ENCODE data around the gene SCUBE3.

SCUBE3 gene

DNA sequence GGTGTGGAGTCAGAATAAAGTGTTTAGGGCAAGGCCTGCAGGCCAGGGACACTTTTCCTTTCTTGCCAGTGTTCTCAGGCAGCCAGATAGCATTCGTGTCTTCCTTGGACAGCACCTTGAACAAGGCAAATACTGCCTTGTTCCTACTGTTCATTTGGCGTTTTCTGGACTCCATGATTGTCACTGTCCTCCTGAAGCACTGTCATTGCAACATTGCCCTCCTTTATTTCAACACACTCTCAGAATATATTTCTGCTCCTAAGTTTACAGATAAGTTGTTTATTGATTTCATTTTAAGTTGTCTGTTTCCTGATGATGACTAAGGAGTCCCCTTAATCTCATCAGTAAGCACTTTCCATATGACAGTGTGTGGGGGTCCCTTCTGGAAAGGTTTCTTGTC is 68.7 kb downstream of the SCUBE3 start:
- Histone ChIP-seq H3K9me3 (ENCODE audit: control insufficient read depth in 1 of 2, low read length in 2 of 2) (no peaks in the 10 kb centered on the region), H3K27me3 (ENCODE audit: control insufficient read depth in 1 of 2, insufficient read depth in 2 of 2, low read length in 2 of 2) (no peaks in the 10 kb centered on the region), H3K9ac (ENCODE audit: low read depth in 1 of 2, low read length in 2 of 2) (no peak overlapping the region), H3K4me1 (ENCODE audit: control insufficient read depth in 1 of 2, insufficient read depth in 2 of 2, low read length in 2 of 2) (no peaks in the 10 kb centered on the region), H3K27ac (ENCODE audit: low read depth, low read length) (no peak overlapping the region), H3K4me3 (ENCODE audit: low read depth in 1 of 2, low read length in 2 of 2) (no peak overlapping the region), H3K36me3 (ENCODE audit: control insufficient read depth in 1 of 2, insufficient read depth in 2 of 2, low read length in 2 of 2) (peaks cover 28 to 56% of the 10 kb centered on the region in 2 donors)

DNA sequence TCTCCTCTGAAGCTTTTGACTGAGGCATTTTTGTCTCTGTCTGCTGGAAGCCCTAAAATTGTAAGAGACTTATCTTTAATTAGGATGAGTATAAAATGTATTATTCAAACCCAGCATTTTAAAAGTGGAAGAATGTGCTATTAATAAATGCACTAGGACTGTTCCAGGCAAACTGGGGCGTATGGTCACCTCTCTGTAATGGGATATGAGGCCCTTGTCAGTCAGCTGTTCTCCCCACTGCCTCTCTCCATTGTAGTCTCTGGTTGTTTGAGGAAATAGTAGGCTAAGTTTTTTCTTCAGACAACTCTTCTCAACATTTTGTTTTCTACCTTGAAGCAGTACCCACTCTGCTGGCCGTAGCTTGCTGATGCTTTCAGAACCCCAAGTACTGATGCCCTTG is 69.6 kb downstream of the SCUBE3 start:
- H3K27ac ChIP-seq (ENCODE audit: low read depth, low read length): no peak overlapping the region
- no peak overlapping the region for H3K4me3 ChIP-seq (ENCODE audit: low read depth in 1 of 2, low read length in 2 of 2)
- H3K9ac ChIP-seq (ENCODE audit: low read depth in 1 of 2, low read length in 2 of 2): no peak overlapping the region
- H3K9me3 ChIP-seq (ENCODE audit: control insufficient read depth in 1 of 2, low read length in 2 of 2): no peaks in the 10 kb centered on the region
- H3K4me1 ChIP-seq (ENCODE audit: control insufficient read depth in 1 of 2, insufficient read depth in 2 of 2, low read length in 2 of 2): no peaks in the 10 kb centered on the region
- no peaks in the 10 kb centered on the region for H3K27me3 ChIP-seq (ENCODE audit: control insufficient read depth in 1 of 2, insufficient read depth in 2 of 2, low read length in 2 of 2)
- H3K36me3 ChIP-seq (ENCODE audit: control insufficient read depth in 1 of 2, insufficient read depth in 2 of 2, low read length in 2 of 2): peaks cover 36 to 65% of the 10 kb centered on the region in 2 donors

DNA sequence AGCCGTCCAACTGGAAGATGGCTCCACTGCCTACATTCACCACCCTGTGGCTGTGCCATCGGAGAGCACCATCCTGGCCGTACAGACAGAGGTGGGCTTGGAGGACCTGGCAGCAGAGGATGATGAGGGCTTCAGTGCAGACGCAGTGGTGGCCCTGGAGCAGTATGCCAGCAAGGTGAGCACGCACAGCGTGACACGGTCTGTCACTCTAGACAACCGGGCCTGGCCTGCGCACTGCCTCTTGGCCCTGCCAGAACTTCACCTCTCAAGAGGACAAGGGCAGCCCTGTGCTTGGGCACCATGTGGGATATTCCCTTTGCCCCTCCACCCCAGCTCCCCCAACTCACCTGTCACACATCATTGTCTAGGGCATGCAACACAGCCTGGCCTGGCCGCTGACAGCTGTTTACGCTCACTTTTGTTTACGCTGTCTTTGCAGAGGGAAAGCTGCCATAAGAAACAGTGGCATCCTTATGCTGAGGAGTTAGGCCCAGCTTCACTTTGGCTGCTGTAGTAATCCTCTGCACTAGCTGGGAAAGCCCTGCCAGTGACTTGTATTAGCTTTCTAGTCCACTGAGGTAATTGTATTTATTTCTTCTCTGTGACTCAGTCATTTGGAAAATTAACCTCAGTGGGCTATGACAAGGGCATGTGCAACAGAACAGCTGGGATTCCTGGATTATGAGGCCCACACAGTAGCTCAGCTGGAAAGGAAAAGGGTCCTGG is 74.1 kb downstream of the SCUBE3 start:
- Histone ChIP-seq H3K36me3 (ENCODE audit: control insufficient read depth in 1 of 2, insufficient read depth in 2 of 2, low read length in 2 of 2) (peaks cover 59 to 89% of the 10 kb centered on the region in 2 donors), H3K9me3 (ENCODE audit: control insufficient read depth in 1 of 2, low read length in 2 of 2) (no peaks in the 10 kb centered on the region), H3K4me1 (ENCODE audit: control insufficient read depth in 1 of 2, insufficient read depth in 2 of 2, low read length in 2 of 2) (no peaks in the 10 kb centered on the region), H3K27ac (ENCODE audit: low read depth, low read length) (no peak overlapping the region), H3K4me3 (ENCODE audit: low read depth in 1 of 2, low read length in 2 of 2) (no peak overlapping the region), H3K9ac (ENCODE audit: low read depth in 1 of 2, low read length in 2 of 2) (no peak overlapping the region), H3K27me3 (ENCODE audit: control insufficient read depth in 1 of 2, insufficient read depth in 2 of 2, low read length in 2 of 2) (no peaks in the 10 kb centered on the region)

DNA sequence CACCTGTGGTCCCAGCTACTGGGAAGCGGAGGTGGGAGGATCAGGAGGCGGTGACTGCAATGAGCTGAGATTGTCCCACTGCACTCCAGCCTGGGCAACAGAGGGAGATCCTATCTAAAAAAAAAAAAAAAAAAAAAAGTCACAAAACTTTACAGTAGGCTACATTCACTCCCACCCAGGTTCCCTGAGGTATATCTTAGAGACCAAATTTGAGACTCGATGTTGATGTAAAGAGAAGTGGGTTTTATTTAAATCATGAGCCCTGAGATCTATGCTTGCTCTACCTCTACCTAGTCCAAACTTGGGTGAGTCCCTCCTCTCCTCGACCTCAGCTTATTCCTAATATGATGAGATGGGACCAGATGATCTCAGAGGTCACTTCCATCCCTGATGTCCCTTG is 75.1 kb downstream of the SCUBE3 start:
- H3K27me3 ChIP-seq (ENCODE audit: control insufficient read depth in 1 of 2, insufficient read depth in 2 of 2, low read length in 2 of 2): no peaks in the 10 kb centered on the region
- no peak overlapping the region for H3K4me3 ChIP-seq (ENCODE audit: low read depth in 1 of 2, low read length in 2 of 2)
- no peak overlapping the region for H3K9ac ChIP-seq (ENCODE audit: low read depth in 1 of 2, low read length in 2 of 2)
- H3K4me1 ChIP-seq (ENCODE audit: control insufficient read depth in 1 of 2, insufficient read depth in 2 of 2, low read length in 2 of 2): no peaks in the 10 kb centered on the region
- H3K36me3 ChIP-seq (ENCODE audit: control insufficient read depth in 1 of 2, insufficient read depth in 2 of 2, low read length in 2 of 2): peaks cover 59 to 85% of the 10 kb centered on the region in 2 donors
- no peak overlapping the region for H3K27ac ChIP-seq (ENCODE audit: low read depth, low read length)
- no peaks in the 10 kb centered on the region for H3K9me3 ChIP-seq (ENCODE audit: control insufficient read depth in 1 of 2, low read length in 2 of 2)

- Histone ChIP-seq H3K27ac (ENCODE audit: low read depth, low read length) (no peak overlapping the region), H3K36me3 (ENCODE audit: control insufficient read depth in 1 of 2, insufficient read depth in 2 of 2, low read length in 2 of 2) (peaks cover 50 to 76% of the 10 kb centered on the region in 2 donors), H3K27me3 (ENCODE audit: control insufficient read depth in 1 of 2, insufficient read depth in 2 of 2, low read length in 2 of 2) (no peaks in the 10 kb centered on the region), H3K4me1 (ENCODE audit: control insufficient read depth in 1 of 2, insufficient read depth in 2 of 2, low read length in 2 of 2) (no peaks in the 10 kb centered on the region), H3K9ac (ENCODE audit: low read depth in 1 of 2, low read length in 2 of 2) (no peak overlapping the region), H3K9me3 (ENCODE audit: control insufficient read depth in 1 of 2, low read length in 2 of 2) (no peaks in the 10 kb centered on the region), H3K4me3 (ENCODE audit: low read depth in 1 of 2, low read length in 2 of 2) (no peak overlapping the region)
Observed at GRCh38 chr6:35291491-35291890, 77.7 kb downstream of the SCUBE3 start.

- Histone ChIP-seq H3K4me1 (ENCODE audit: control insufficient read depth in 1 of 2, insufficient read depth in 2 of 2, low read length in 2 of 2) (peaks cover 5 to 6% of the 10 kb centered on the region in 2 donors), H3K9me3 (ENCODE audit: control insufficient read depth in 1 of 2, low read length in 2 of 2) (no peaks in the 10 kb centered on the region), H3K4me3 (ENCODE audit: low read depth in 1 of 2, low read length in 2 of 2) (no peak overlapping the region), H3K9ac (ENCODE audit: low read depth in 1 of 2, low read length in 2 of 2) (no peak overlapping the region), H3K27ac (ENCODE audit: low read depth, low read length) (no peak overlapping the region), H3K36me3 (ENCODE audit: control insufficient read depth in 1 of 2, insufficient read depth in 2 of 2, low read length in 2 of 2) (peaks cover 40 to 66% of the 10 kb centered on the region in 2 donors), H3K27me3 (ENCODE audit: control insufficient read depth in 1 of 2, insufficient read depth in 2 of 2, low read length in 2 of 2) (no peaks in the 10 kb centered on the region)
Observed at GRCh38 chr6:35292494-35292893, 78.7 kb downstream of the SCUBE3 start.

GRCh38 chr6:35293681-35294080 is 79.9 kb downstream of the SCUBE3 start:
- Histone ChIP-seq H3K4me3 (ENCODE audit: low read depth in 1 of 2, low read length in 2 of 2) (no peak overlapping the region), H3K27me3 (ENCODE audit: control insufficient read depth in 1 of 2, insufficient read depth in 2 of 2, low read length in 2 of 2) (no peaks in the 10 kb centered on the region), H3K36me3 (ENCODE audit: control insufficient read depth in 1 of 2, insufficient read depth in 2 of 2, low read length in 2 of 2) (peaks cover 32 to 56% of the 10 kb centered on the region in 2 donors), H3K27ac (ENCODE audit: low read depth, low read length) (no peak overlapping the region), H3K4me1 (ENCODE audit: control insufficient read depth in 1 of 2, insufficient read depth in 2 of 2, low read length in 2 of 2) (peaks cover 15% of the 10 kb centered on the region in 2 donors), H3K9me3 (ENCODE audit: control insufficient read depth in 1 of 2, low read length in 2 of 2) (peaks cover 0 to 2% of the 10 kb centered on the region in 2 donors), H3K9ac (ENCODE audit: low read depth in 1 of 2, low read length in 2 of 2) (no peak overlapping the region)

- Histone ChIP-seq H3K27me3 (ENCODE audit: control insufficient read depth in 1 of 2, insufficient read depth in 2 of 2, low read length in 2 of 2) (no peaks in the 10 kb centered on the region), H3K9ac (ENCODE audit: low read depth in 1 of 2, low read length in 2 of 2) (no peak overlapping the region), H3K9me3 (ENCODE audit: control insufficient read depth in 1 of 2, low read length in 2 of 2) (peaks cover 0 to 2% of the 10 kb centered on the region in 2 donors), H3K36me3 (ENCODE audit: control insufficient read depth in 1 of 2, insufficient read depth in 2 of 2, low read length in 2 of 2) (peaks cover 29 to 50% of the 10 kb centered on the region in 2 donors), H3K27ac (ENCODE audit: low read depth, low read length) (no peak overlapping the region), H3K4me1 (ENCODE audit: control insufficient read depth in 1 of 2, insufficient read depth in 2 of 2, low read length in 2 of 2) (peaks cover 17 to 20% of the 10 kb centered on the region in 2 donors), H3K4me3 (ENCODE audit: low read depth in 1 of 2, low read length in 2 of 2) (no peak overlapping the region)
Observed at GRCh38 chr6:35294308-35294945, 80.7 kb downstream of the SCUBE3 start.

GRCh38 chr6:35295036-35295435 is 81.3 kb downstream of the SCUBE3 start:
- no peak overlapping the region for H3K27ac ChIP-seq (ENCODE audit: low read depth, low read length)
- H3K27me3 ChIP-seq (ENCODE audit: control insufficient read depth in 1 of 2, insufficient read depth in 2 of 2, low read length in 2 of 2): no peaks in the 10 kb centered on the region
- no peak overlapping the region for H3K4me3 ChIP-seq (ENCODE audit: low read depth in 1 of 2, low read length in 2 of 2)
- peaks cover 0 to 2% of the 10 kb centered on the region in 2 donors for H3K9me3 ChIP-seq (ENCODE audit: control insufficient read depth in 1 of 2, low read length in 2 of 2)
- peaks cover 22 to 24% of the 10 kb centered on the region in 2 donors for H3K4me1 ChIP-seq (ENCODE audit: control insufficient read depth in 1 of 2, insufficient read depth in 2 of 2, low read length in 2 of 2)
- no peak overlapping the region for H3K9ac ChIP-seq (ENCODE audit: low read depth in 1 of 2, low read length in 2 of 2)
- peaks cover 25 to 44% of the 10 kb centered on the region in 2 donors for H3K36me3 ChIP-seq (ENCODE audit: control insufficient read depth in 1 of 2, insufficient read depth in 2 of 2, low read length in 2 of 2)

DNA sequence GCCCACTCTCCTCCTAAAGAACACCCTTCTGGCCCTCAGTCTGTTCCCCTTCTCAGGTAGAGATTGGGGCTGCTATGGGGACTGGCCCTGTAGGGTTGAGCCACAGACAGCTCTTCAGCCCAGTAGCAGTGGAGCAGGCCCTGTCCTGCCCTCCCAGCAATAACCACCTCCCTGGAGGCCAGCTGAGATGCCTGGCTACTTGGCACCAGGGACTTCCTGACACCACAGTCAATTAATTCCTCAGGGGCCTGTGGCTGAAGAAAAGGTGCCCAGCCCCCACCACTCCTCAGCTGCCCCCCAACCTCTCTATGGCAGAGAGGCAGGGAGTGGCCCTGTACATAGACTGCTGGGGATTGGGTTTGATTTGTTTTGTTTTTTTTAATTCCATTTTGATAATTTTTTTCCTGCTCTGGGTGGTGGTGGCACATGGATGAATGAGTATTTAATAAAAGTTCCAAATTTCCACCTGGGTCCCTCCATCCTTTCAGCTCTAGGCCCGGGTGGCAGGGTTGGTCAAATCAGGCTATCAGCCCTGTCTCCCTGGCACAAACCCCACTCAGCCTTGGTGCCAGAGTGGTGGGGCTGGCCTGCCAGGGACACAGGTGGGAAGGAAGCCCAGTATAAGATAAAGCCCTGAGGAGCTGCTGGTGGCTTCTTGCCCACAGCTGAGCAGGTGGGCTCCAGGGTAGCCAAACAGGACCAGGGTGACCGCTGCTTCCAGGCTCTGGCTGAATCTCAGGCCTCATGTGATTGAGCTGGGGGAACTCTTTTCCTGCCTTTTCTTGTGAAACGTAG is 82.0 kb downstream of the SCUBE3 start:
- H3K9ac ChIP-seq (ENCODE audit: low read depth in 1 of 2, low read length in 2 of 2): no peak overlapping the region
- peaks cover 19 to 37% of the 10 kb centered on the region in 2 donors for H3K36me3 ChIP-seq (ENCODE audit: control insufficient read depth in 1 of 2, insufficient read depth in 2 of 2, low read length in 2 of 2)
- H3K27me3 ChIP-seq (ENCODE audit: control insufficient read depth in 1 of 2, insufficient read depth in 2 of 2, low read length in 2 of 2): no peaks in the 10 kb centered on the region
- H3K9me3 ChIP-seq (ENCODE audit: control insufficient read depth in 1 of 2, low read length in 2 of 2): peaks cover 0 to 2% of the 10 kb centered on the region in 2 donors
- H3K4me3 ChIP-seq (ENCODE audit: low read depth in 1 of 2, low read length in 2 of 2): no peak overlapping the region
- H3K27ac ChIP-seq (ENCODE audit: low read depth, low read length): no peak overlapping the region
- peaks cover 24 to 29% of the 10 kb centered on the region in 2 donors for H3K4me1 ChIP-seq (ENCODE audit: control insufficient read depth in 1 of 2, insufficient read depth in 2 of 2, low read length in 2 of 2)
